Immature natural killer cell (primary cell): ENCODE measurements around the gene ZNF423. TPM values are rescaled to one million over a fixed set of nuclear protein-coding genes. Genes with fewer than 3 reads are reported as not detected.

Experiments
- DNase-seq, 3 donors: peaks; one replicate each; pipeline ENCODE4 v3.0.0; 2022; ENCODE audit warnings: mixed read lengths in 1 of 3
- H3K27ac Mint-ChIP-seq, 6 donors: one replicate each; pipeline ENCODE4 v1.8.0; 2020; ENCODE audit warnings: mixed read lengths in 6 of 6, mild to moderate bottlenecking in 5 of 6, inconsistent platforms in 4 of 6, moderate library complexity in 3 of 6
- H3K27me3 Mint-ChIP-seq, 3 donors: one replicate each; pipeline ENCODE4 v1.8.0; 2020 to 2021; ENCODE audit warnings: low read depth in 3 of 3, mild to moderate bottlenecking in 3 of 3, mixed read lengths in 3 of 3, moderate library complexity in 3 of 3, inconsistent platforms in 1 of 3
- H3K36me3 Mint-ChIP-seq, 3 donors: one replicate each; pipeline ENCODE4 v1.8.0; 2020; ENCODE audit warnings: mixed read lengths in 3 of 3, inconsistent platforms in 2 of 3, mild to moderate bottlenecking in 2 of 3
- H3K4me1 Mint-ChIP-seq, 2 donors: one replicate each; pipeline ENCODE4 v1.8.0; 2020; ENCODE audit warnings: inconsistent platforms in 2 of 2, mild to moderate bottlenecking in 2 of 2, mixed read lengths in 2 of 2, moderate library complexity in 1 of 2
- H3K4me3 Mint-ChIP-seq, 5 donors: one replicate each; pipeline ENCODE4 v1.8.0; 2020; ENCODE audit warnings: mild to moderate bottlenecking in 5 of 5, mixed read lengths in 5 of 5, inconsistent platforms in 3 of 5, moderate library complexity in 3 of 5
- H3K9me3 Mint-ChIP-seq, 6 donors: one replicate each; pipeline ENCODE4 v1.8.0; 2020; ENCODE audit warnings: mild to moderate bottlenecking in 6 of 6, mixed read lengths in 6 of 6, inconsistent platforms in 4 of 6, moderate library complexity in 3 of 6
- polyA plus RNA-seq, 3 donors: library from polyadenylated mRNA; unstranded; fragments of 300-500 nt; fragmentation: Illumina TruSeq; gene quantifications; one replicate each; pipeline ENCODE4 v1.2.3, GENCODE V29; 2021

Gene ZNF423
- polyA plus RNA-seq, 3 donors from 2014 or later = not detected

DNA sequence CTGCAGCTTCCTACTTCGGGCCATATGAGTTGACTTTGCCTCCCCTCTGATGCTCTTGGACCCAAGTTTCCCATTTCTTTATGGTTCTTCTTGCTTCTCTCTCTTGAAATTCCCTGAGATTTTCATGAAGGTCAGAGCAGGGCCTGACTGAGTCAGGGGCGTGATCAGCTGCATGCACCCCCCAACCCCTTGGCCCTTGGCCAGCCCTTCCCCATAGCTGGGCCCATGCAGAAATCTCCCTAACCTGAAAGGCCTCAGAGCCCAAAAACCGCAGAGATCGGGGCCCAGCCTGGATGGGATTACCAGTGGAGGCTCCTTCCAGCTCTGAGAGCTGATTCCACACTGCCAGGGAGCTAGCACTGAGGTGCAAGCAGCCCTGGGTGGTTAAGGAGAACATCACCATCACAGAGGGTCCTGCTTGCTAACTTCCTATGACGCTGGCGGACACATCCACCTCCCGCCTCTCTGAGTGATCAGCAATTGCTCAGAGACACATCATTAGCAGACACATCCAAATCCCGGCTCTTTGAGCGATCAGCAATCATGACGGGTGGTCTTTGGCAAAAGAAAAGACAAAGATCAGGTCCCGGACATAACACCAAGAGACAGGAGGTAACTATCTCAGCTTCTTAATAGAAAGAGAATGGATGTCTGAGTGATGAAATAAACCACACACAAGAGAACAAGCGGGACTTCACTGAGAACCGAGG, 320.9 kb downstream of the ZNF423 start:
- no peak for DNase-seq
- H3K27me3 Mint-ChIP-seq = no peaks in the 10 kb centered on the region
- no peaks in the 10 kb centered on the region for H3K36me3 Mint-ChIP-seq
- H3K27ac Mint-ChIP-seq = no peak overlapping the region
- no peaks in the 10 kb centered on the region for H3K9me3 Mint-ChIP-seq
- H3K4me1 Mint-ChIP-seq = no peaks in the 10 kb centered on the region
- H3K4me3 Mint-ChIP-seq = no peak overlapping the region

DNA sequence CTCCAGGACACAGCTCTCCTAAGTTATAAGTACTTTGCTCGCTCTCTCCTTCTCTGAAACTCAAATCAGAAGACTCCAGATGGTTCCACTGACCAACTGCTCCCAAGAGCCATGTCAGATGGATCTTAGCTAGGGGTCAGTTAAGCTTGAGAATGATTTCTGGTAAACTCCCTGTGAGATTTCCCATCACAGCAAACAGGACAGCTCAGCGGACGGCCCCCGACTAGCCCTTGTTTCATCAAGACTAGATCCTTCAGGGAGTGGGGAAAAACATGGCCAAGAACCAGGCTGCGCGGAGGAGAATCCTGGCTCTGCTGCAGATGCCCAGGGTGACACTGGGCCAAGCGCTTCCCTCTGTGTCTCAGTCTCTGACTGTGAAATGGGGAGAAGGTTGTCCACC, 322.5 kb downstream of the ZNF423 start:
- H3K27ac Mint-ChIP-seq = no peak overlapping the region
- peaks cover 0 to 2% (median 2%) of the 10 kb centered on the region in 3 donors for H3K27me3 Mint-ChIP-seq

DNA sequence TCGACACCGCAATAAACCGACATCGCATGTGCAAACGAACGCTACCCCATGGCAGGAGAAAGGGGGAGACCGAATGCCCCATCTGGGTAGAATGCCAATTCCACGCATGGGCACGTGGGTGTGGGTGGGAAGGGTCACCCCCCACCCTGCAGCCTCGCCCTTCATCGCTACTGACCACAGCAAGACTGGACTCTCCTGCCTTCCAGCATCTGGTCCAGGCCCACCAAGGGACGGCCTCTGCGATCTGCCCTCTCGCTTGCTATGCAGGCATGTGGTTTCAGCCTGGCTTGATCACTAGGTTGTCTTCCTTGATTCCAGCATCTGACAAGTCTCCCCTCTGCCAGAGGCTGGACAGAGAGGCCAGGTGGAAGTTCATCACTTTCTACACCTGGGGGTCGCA, 323.0 kb downstream of the ZNF423 start:
- Mint-ChIP-seq H3K4me3 (no peak overlapping the region), H3K27ac (no peak overlapping the region), H3K4me1 (peaks cover 5 to 9% of the 10 kb centered on the region in 2 donors), H3K27me3 (peaks cover 0 to 2% (median 2%) of the 10 kb centered on the region in 3 donors), H3K9me3 (no peaks in the 10 kb centered on the region), H3K36me3 (no peaks in the 10 kb centered on the region)
- no peak for DNase-seq

More for the DNA sequence above, 322.5 kb downstream of the ZNF423 start:
- DNase-seq = no peak
- Mint-ChIP-seq H3K4me1 (peaks cover 0 to 4% of the 10 kb centered on the region in 2 donors), H3K36me3 (no peaks in the 10 kb centered on the region), H3K9me3 (no peaks in the 10 kb centered on the region), H3K4me3 (no peak overlapping the region)

- H3K27ac Mint-ChIP-seq = no peak overlapping the region
- H3K4me3 Mint-ChIP-seq = no peak overlapping the region
- H3K27me3 Mint-ChIP-seq = peaks cover 0 to 2% (median 2%) of the 10 kb centered on the region in 3 donors
- H3K9me3 Mint-ChIP-seq = no peaks in the 10 kb centered on the region
- no peaks in the 10 kb centered on the region for H3K36me3 Mint-ChIP-seq
- peaks cover 8 to 14% of the 10 kb centered on the region in 2 donors for H3K4me1 Mint-ChIP-seq
- DNase-seq = no peak
Observed at GRCh38 chr16:49531931-49532840, 323.7 kb downstream of the ZNF423 start.

GRCh38 chr16:49531425-49531824, 324.5 kb downstream of the ZNF423 start:
- no peaks in the 10 kb centered on the region for H3K9me3 Mint-ChIP-seq
- no peaks in the 10 kb centered on the region for H3K36me3 Mint-ChIP-seq
- H3K27ac Mint-ChIP-seq = no peak overlapping the region
- H3K27me3 Mint-ChIP-seq = peaks cover 0 to 2% (median 2%) of the 10 kb centered on the region in 3 donors
- H3K4me3 Mint-ChIP-seq = no peak overlapping the region
- DNase-seq = no peak
- peaks cover 8 to 14% of the 10 kb centered on the region in 2 donors for H3K4me1 Mint-ChIP-seq

- H3K27me3 Mint-ChIP-seq = peaks cover 2% of the 10 kb centered on the region in 3 donors
- H3K4me3 Mint-ChIP-seq = no peak overlapping the region
- no peak for DNase-seq
- no peaks in the 10 kb centered on the region for H3K9me3 Mint-ChIP-seq
- H3K4me1 Mint-ChIP-seq = peaks cover 8 to 14% of the 10 kb centered on the region in 2 donors
- no peaks in the 10 kb centered on the region for H3K36me3 Mint-ChIP-seq
- H3K27ac Mint-ChIP-seq = no peak overlapping the region
Observed at GRCh38 chr16:49530427-49530970, 325.4 kb downstream of the ZNF423 start.

DNA sequence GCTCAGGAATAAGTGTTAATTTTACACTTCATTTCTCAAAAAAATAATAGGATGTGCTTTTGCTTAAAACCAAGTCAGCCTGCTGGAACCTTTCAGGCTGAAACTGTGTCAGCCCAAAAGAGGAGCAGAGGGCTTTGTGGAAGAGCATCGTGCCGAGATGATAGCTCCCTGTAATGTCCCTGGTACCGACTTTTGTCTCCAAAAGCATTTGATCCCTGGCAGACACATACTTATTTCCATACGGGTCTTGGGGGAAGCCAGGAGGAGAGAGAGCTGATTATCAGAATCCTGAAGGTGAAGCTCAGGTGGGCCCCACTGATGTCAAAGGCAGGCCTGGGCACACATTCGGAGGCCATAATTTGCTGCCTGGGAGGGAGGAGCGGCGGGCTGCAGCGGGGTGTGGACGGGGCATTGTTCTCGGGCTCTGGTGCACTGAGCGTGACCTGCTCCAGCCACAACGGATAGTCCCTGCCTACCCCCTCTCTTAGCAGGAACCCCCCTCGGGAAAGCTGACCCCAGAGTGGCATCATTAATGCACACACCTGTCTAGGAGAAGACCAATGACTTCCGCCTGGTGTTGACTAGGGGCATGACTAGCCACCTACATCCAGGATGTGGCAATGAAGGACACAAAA, 326.4 kb downstream of the ZNF423 start:
- Mint-ChIP-seq H3K36me3 (no peaks in the 10 kb centered on the region), H3K27me3 (peaks cover 2 to 7% (median 2%) of the 10 kb centered on the region in 3 donors), H3K27ac (no peak overlapping the region), H3K4me3 (peak overlapping the region in 1 of 5 donors; percentile 38), H3K9me3 (no peaks in the 10 kb centered on the region), H3K4me1 (peaks cover 8 to 14% of the 10 kb centered on the region in 2 donors)
- no peak for DNase-seq

- H3K27ac Mint-ChIP-seq = no peak overlapping the region
Observed at GRCh38 chr16:49528866-49529288, 327.0 kb downstream of the ZNF423 start.

DNA sequence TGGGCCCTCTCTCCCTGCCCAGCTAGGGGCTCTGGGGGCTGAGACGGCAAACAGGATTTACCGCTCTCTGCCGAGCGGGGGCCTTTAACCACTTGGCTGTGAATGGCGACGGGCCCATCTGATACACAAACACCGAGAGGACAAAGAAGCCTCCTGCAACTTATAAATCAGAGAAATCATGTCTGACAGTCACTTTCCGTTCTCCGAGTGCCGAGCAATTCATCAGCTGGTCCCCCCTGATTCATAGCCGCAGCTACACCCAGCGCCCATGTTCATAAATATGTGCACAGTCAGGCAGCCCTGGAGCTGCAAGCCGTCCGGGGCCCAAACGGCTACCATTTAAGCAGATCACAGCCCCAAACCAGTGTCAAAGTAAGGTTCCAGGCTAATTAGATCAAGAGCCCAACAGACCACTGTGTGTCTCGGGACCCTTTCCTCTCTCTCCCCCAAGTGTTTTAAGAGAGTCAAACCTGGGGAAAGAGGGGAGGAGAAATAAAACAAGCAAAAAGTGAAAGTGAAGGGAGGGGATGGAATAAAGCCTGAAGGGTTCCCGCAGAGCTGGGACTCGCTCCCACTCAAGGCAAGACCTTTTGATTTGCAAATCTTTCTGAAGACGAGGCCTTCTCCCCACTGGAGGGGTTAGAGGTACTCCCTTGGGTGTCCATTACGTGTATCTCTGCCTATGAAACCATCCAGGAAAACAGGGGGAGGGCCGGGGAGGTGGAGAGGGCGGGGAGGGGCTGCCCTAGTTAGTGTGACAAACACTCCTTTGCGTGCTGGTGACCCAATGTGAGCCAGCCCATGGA, 327.6 kb downstream of the ZNF423 start:
- H3K27me3 Mint-ChIP-seq = peaks cover 2 to 9% (median 2%) of the 10 kb centered on the region in 3 donors
- H3K4me3 Mint-ChIP-seq = peak overlapping the region; percentile 57 to 83 (median 80)
- H3K4me1 Mint-ChIP-seq = peaks cover 8 to 14% of the 10 kb centered on the region in 2 donors
- no peak for DNase-seq
- no peaks in the 10 kb centered on the region for H3K36me3 Mint-ChIP-seq
- peak overlapping the region in 1 of 6 donors; percentile 8 for H3K27ac Mint-ChIP-seq
- H3K9me3 Mint-ChIP-seq = no peaks in the 10 kb centered on the region

More at GRCh38 chr16:49528866-49529288, 327.0 kb downstream of the ZNF423 start:
- Mint-ChIP-seq H3K27me3 (peaks cover 2 to 8% (median 2%) of the 10 kb centered on the region in 3 donors), H3K9me3 (no peaks in the 10 kb centered on the region), H3K4me3 (peak overlapping the region; percentile 9 to 83 (median 79)), H3K36me3 (no peaks in the 10 kb centered on the region), H3K4me1 (peaks cover 8 to 14% of the 10 kb centered on the region in 2 donors)
- DNase-seq = no peak

DNA sequence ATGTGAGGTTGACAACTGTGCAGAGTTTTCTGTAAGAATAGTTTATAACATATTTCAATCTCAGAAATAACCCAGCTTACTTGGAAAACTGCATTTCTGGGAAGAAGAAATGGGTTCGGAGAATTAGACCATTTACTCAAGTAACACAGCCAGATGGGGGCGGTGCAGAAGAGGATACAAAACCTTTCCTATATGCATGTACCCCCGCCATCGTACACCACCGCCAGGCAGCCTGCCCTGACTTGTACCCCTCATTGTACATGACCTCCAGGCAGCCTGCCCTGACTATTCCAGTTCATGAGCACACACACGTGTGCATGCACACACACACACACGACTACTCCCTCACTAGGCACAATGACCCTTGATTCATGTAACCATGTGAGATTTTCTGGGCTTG, 328.3 kb downstream of the ZNF423 start:
- H3K27ac Mint-ChIP-seq = no peak overlapping the region
- H3K4me3 Mint-ChIP-seq = peak overlapping the region; percentile 57 to 83 (median 80)

DNA sequence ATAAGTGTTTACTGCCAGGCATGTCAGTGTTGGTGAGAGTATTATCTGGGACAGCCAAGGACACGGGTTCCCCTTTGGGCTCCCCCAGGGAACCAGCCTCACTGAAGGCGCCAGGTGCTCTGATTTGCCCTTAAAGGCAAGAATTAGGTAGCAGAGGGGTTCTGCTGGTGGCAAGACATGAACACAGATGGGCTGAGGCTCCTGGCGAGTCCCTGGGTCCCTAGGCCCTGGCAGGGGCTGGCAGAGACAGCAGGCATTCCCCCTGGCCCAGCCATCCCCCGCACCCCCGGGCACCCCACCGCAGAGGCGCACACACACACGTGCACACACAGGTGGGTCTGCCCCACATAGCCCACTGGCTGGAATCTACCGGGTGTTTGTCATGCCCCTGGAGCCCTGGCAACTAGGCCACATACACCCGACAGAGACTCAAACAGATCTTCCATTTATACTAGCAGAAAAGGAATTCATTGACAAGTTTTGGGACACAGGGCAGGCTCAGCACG, 329.0 kb downstream of the ZNF423 start:
- H3K4me3 Mint-ChIP-seq = no peak overlapping the region
- H3K9me3 Mint-ChIP-seq = no peaks in the 10 kb centered on the region
- peaks cover 2 to 11% (median 2%) of the 10 kb centered on the region in 3 donors for H3K27me3 Mint-ChIP-seq
- no peaks in the 10 kb centered on the region for H3K36me3 Mint-ChIP-seq
- H3K27ac Mint-ChIP-seq = no peak overlapping the region
- peaks cover 8 to 14% of the 10 kb centered on the region in 2 donors for H3K4me1 Mint-ChIP-seq
- no peak for DNase-seq

More for the DNA sequence above, 328.3 kb downstream of the ZNF423 start:
- DNase-seq = no peak
- Mint-ChIP-seq H3K9me3 (no peaks in the 10 kb centered on the region), H3K36me3 (no peaks in the 10 kb centered on the region), H3K27me3 (peaks cover 2 to 9% (median 2%) of the 10 kb centered on the region in 3 donors), H3K4me1 (peaks cover 8 to 14% of the 10 kb centered on the region in 2 donors)

GRCh38 chr16:49524947-49525315, 331.0 kb downstream of the ZNF423 start:
- Mint-ChIP-seq H3K4me1 (peaks cover 8 to 14% of the 10 kb centered on the region in 2 donors), H3K27me3 (peaks cover 2 to 11% (median 4%) of the 10 kb centered on the region in 3 donors), H3K27ac (no peak overlapping the region), H3K9me3 (no peaks in the 10 kb centered on the region), H3K36me3 (no peaks in the 10 kb centered on the region), H3K4me3 (no peak overlapping the region)
- DNase-seq = no peak
